Lower leg skin (tissue), 4 donors: ENCODE results near the gene TAS1R1. TPM values are rescaled to one million over a fixed set of nuclear protein-coding genes. Genes with fewer than 3 reads are reported as not detected.
A peak's percentile ranks its signal among the peaks of the same experiment; 100 is the strongest.
"Not testable (repeated sequence)": the region's sequence is repeated elsewhere in the genome, so short reads cannot be mapped to it uniquely, and the experiment has no call there.

Experiments used
- DNase-seq, 2 donors: peaks; one replicate each; pipeline ENCODE4 v3.0.0-alpha.2; 2019; ENCODE audit warnings: low spot score in 2 of 2
- H3K4me3 ChIP-seq: fragments of 200-600 bp; sonication (generic); 2 replicates; pipeline ENCODE4 v1.5.1; 2017; ENCODE audit warnings: mild to moderate bottlenecking, low read depth; ENCODE audit not compliant: poor library complexity, severe bottlenecking
- CTCF ChIP-seq, 3 donors: fragments of 450-650 bp; IDR thresholded peaks; one replicate each; pipeline ENCODE4 v1.5.1; 2016; ENCODE audit warnings: antibody characterized with exemption in 3 of 3, mild to moderate bottlenecking in 3 of 3, moderate library complexity in 2 of 3
- POLR2A ChIP-seq, 2 donors: fragments of 450-650 bp; IDR thresholded peaks; one replicate each; pipeline ENCODE4 v1.6.1; 2016 to 2017; ENCODE audit warnings: antibody characterized with exemption in 2 of 2, mild to moderate bottlenecking in 1 of 2, moderate library complexity in 1 of 2
- WGBS, 2 donors: methylation state at CpG; one replicate each; pipeline ENCODE4 v1.1.5; 2018; 5-methylcytosine and 5-hydroxymethylcytosine counted together
- intact Hi-C: fragments of 100-400 bp; cut with DNase I; formaldehyde crosslinking; loops from one replicate; pipeline ENCODE4 v1.15.0; 2023; ENCODE audit warnings: low total_unique reads
- total RNA-seq, 4 donors: library from RNA; depleted of rRNA; stranded (reverse); fragments of >200 nt; gene quantifications; one replicate each; pipeline ENCODE4 v1.1.0, GENCODE V29; 2016

The TAS1R1 gene
- total RNA-seq, 4 donors from 2014 or later, result 0.27 to 0.39 TPM; not detected in 2

GRCh38 chr1:6594977-6595740, 40.1 kb downstream of the TAS1R1 start:
- TF ChIP-seq CTCF (IDR thresholded peaks at IDR 0.05) (no peak), POLR2A (IDR thresholded peaks at IDR 0.05) (no peak)
- no peak overlapping the region for H3K4me3 ChIP-seq
- no peak for DNase-seq
- 85 to 89% methylated on average over 11 of the region's 11 CpGs for WGBS, 2 donors
- intact Hi-C loops, result no loop called here

GRCh38 chr1:6596351-6596750, 41.2 kb downstream of the TAS1R1 start:
- intact Hi-C loops, result no loop called here
- TF ChIP-seq POLR2A (IDR thresholded peaks at IDR 0.05) (no peak), CTCF (IDR thresholded peaks at IDR 0.05) (no peak)
- DNase-seq, result no peak
- 52 to 54% methylated on average over 7 of the region's 7 CpGs for WGBS, 2 donors
- no peak overlapping the region for H3K4me3 ChIP-seq

- no peak for DNase-seq
- intact Hi-C loops, result no loop called here
- H3K4me3 ChIP-seq, result no peak overlapping the region
- no peak for TF ChIP-seq POLR2A (IDR thresholded peaks at IDR 0.05)
- no peak for TF ChIP-seq CTCF (IDR thresholded peaks at IDR 0.05)
- 75 to 80% methylated on average over 14 to 15 of the region's 15 CpGs for whole genome bisulfite sequencing, 2 donors
Observed at GRCh38 chr1:6596886-6597776, 42.0 kb downstream of the TAS1R1 start.

GRCh38 chr1:6597777-6598131, 42.6 kb downstream of the TAS1R1 start:
- no peak overlapping the region for H3K4me3 ChIP-seq
- no peak for DNase-seq
- intact Hi-C loops, result no loop called here
- WGBS, 2 donors, result 51 to 64% methylated on average over 6 of the region's 6 CpGs
- no peak for TF ChIP-seq CTCF (IDR thresholded peaks at IDR 0.05)
- TF ChIP-seq POLR2A (IDR thresholded peaks at IDR 0.05), result no peak

GRCh38 chr1:6599141-6599975, 44.3 kb downstream of the TAS1R1 start:
- H3K4me3 ChIP-seq, result no peak overlapping the region
- TF ChIP-seq POLR2A (IDR thresholded peaks at IDR 0.05) (no peak), CTCF (IDR thresholded peaks at IDR 0.05) (no peak)
- 33 to 57% methylated on average over 20 to 23 of the region's 31 CpGs for WGBS, 2 donors
- DNase-seq, result peak in 1 of 2 donors; percentile 87
- intact Hi-C loops, result no loop called here

- intact Hi-C loops, DNase-seq, H3K4me3 ChIP-seq: not testable (repeated sequence)
- WGBS, 2 donors, result 25 to 30% methylated on average over 8 of the region's 8 CpGs
Observed at GRCh38 chr1:6599991-6600390, 44.9 kb downstream of the TAS1R1 start.
